Gastroesophageal sphincter (tissue), 4 donors: ENCODE data around the gene ZBED3. TPM values are rescaled to one million over a fixed set of nuclear protein-coding genes. Genes with fewer than 3 reads are reported as not detected.
A peak's percentile ranks its signal among the peaks of the same experiment; 100 is the strongest.
"Not testable (repeated sequence)": the region's sequence is repeated elsewhere in the genome, so short reads cannot be mapped to it uniquely, and the experiment has no call there.

Experiments used
- ATAC-seq: fragments of 150-250 bp; one replicate; pipeline ENCODE4 v1.9.1; 2016; ENCODE audit warnings: mild to moderate bottlenecking, moderate library complexity
- H3K27ac ChIP-seq, 4 donors: fragments of 200-600 bp; sonication (generic) in 3 of 4; 1 replicate in 3 of 4; 2 replicates in 1 of 4; pipeline ENCODE4 v1.5.1; 2016 to 2019
- H3K27me3 ChIP-seq: fragments of 200-600 bp; sonication (generic); one replicate; pipeline ENCODE4 v1.5.1; 2019
- H3K36me3 ChIP-seq, 2 donors: fragments of 200-600 bp; sonication (generic); one replicate each; pipeline ENCODE4 v1.5.1; 2019; ENCODE audit warnings: control low read depth in 1 of 2
- H3K4me1 ChIP-seq, 3 donors: fragments of 200-600 bp; sonication (generic); 1 replicate in 2 of 3; 2 replicates in 1 of 3; pipeline ENCODE4 v1.5.1; 2016 to 2019; ENCODE audit warnings: control low read depth in 2 of 3
- H3K4me3 ChIP-seq, 2 donors: fragments of 200-600 bp; sonication (generic); one replicate each; pipeline ENCODE4 v1.5.1; 2019; ENCODE audit warnings: mild to moderate bottlenecking in 1 of 2, moderate library complexity in 1 of 2
- H3K9me3 ChIP-seq, 3 donors: fragments of 200-600 bp; sonication (generic); one replicate each; pipeline ENCODE4 v1.5.1; 2017 to 2019; ENCODE audit warnings: control low read depth in 2 of 3
- CTCF ChIP-seq, 4 experiments: fragments of 200-600 bp in 2 of 4; fragments of 450-650 bp in 2 of 4; sonication (generic) in 1 of 4; IDR thresholded peaks; one replicate each; pipeline ENCODE4 v1.5.1; 2017 to 2019; ENCODE audit warnings: antibody characterized with exemption in 4 of 4, mild to moderate bottlenecking in 2 of 4, moderate library complexity in 2 of 4
- EP300 ChIP-seq: sonication (generic); formaldehyde crosslinking; IDR thresholded peaks from one replicate; pipeline ENCODE4 v1.6.1; 2017; ENCODE audit warnings: antibody characterized with exemption, mild to moderate bottlenecking
- POLR2A ChIP-seq, 2 donors: fragments of 450-650 bp; IDR thresholded peaks; one replicate each; pipeline ENCODE4 v1.6.1; 2017; ENCODE audit warnings: antibody characterized with exemption in 2 of 2, mild to moderate bottlenecking in 2 of 2, moderate library complexity in 1 of 2
- POLR2AphosphoS5 ChIP-seq: sonication (generic); formaldehyde crosslinking; IDR thresholded peaks from one replicate; pipeline ENCODE4 v1.6.1; 2017; ENCODE audit warnings: antibody characterized with exemption
- WGBS, 2 donors: methylation state at CpG; one replicate each; pipeline ENCODE4 v1.1.5; 2018; ENCODE audit warnings: low coverage in 1 of 2; 5-methylcytosine and 5-hydroxymethylcytosine counted together
- total RNA-seq, 4 donors: library from RNA; depleted of rRNA; stranded (reverse); fragments of >200 nt; gene quantifications; one replicate each; pipeline ENCODE4 v1.1.0, GENCODE V29; 2016

Gene ZBED3
- total RNA-seq, 4 donors from 2014 or later = 3.2 to 16.2 (median 9.2) TPM

GRCh38 chr5:77087484-77088261 is 588 bp upstream of the ZBED3 start:
- 0 to 11% methylated on average over 3 to 5 of the region's 16 CpGs for WGBS, 2 donors
- TF ChIP-seq CTCF (IDR thresholded peaks at IDR 0.05) (no peak), EP300 (no peak), POLR2A (IDR thresholded peaks at IDR 0.05) (no peak), POLR2AphosphoS5 (no peak)
- peaks cover 0 to 11% of the 10 kb centered on the region in 2 donors for H3K36me3 ChIP-seq

GRCh38 chr5:77086368-77086688 is 757 bp downstream of the ZBED3 start:
- WGBS, 2 donors = 0% methylated on average over 5 to 6 of the region's 6 CpGs
- Histone ChIP-seq H3K27me3 (no peaks in the 10 kb centered on the region), H3K4me3 (peak overlapping the region; percentile 79 to 84), H3K4me1 (peaks cover 0 to 31% (median 8%) of the 10 kb centered on the region in 3 donors), H3K9me3 (no peaks in the 10 kb centered on the region), H3K36me3 (peaks cover 0 to 10% of the 10 kb centered on the region in 2 donors), H3K27ac (peak overlapping the region; percentile 84 to 95 (median 92))
- TF ChIP-seq EP300 = no peak
- no peak for TF ChIP-seq POLR2A (IDR thresholded peaks at IDR 0.05)
- no peak for TF ChIP-seq POLR2AphosphoS5
- TF ChIP-seq CTCF (IDR thresholded peaks at IDR 0.05) = no peak
- no peak for ATAC-seq

More at GRCh38 chr5:77087484-77088261, 588 bp upstream of the ZBED3 start:
- H3K9me3 ChIP-seq = no peaks in the 10 kb centered on the region
- H3K4me1 ChIP-seq = peaks cover 0 to 31% (median 8%) of the 10 kb centered on the region in 3 donors
- H3K4me3 ChIP-seq = peak overlapping the region; percentile 79 to 84
- peak overlapping the region; percentile 84 to 95 (median 92) for H3K27ac ChIP-seq
- ATAC-seq = peak; percentile 34
- no peaks in the 10 kb centered on the region for H3K27me3 ChIP-seq

GRCh38 chr5:77083088-77083487 is 4.0 kb downstream of the ZBED3 start:
- TF ChIP-seq EP300 (no peak), POLR2AphosphoS5 (no peak), CTCF (IDR thresholded peaks at IDR 0.05) (no peak), POLR2A (IDR thresholded peaks at IDR 0.05) (no peak)
- Histone ChIP-seq H3K27ac (no peak overlapping the region), H3K4me3 (no peak overlapping the region), H3K4me1 (peaks cover 0 to 29% (median 7%) of the 10 kb centered on the region in 3 donors), H3K9me3 (no peaks in the 10 kb centered on the region), H3K36me3 (peaks cover 0 to 10% of the 10 kb centered on the region in 2 donors), H3K27me3 (no peaks in the 10 kb centered on the region)
- no peak for ATAC-seq
- WGBS, 2 donors = 87 to 90% methylated on average over 3 to 5 of the region's 6 CpGs

- WGBS, 2 donors = 0 to 38% methylated on average over 1 of the region's 1 CpG
- Histone ChIP-seq H3K9me3 (no peaks in the 10 kb centered on the region), H3K27me3 (no peaks in the 10 kb centered on the region), H3K27ac (no peak overlapping the region), H3K4me1 (peaks cover 0 to 28% (median 0%) of the 10 kb centered on the region in 3 donors), H3K4me3 (no peak overlapping the region), H3K36me3 (peaks cover 0 to 10% of the 10 kb centered on the region in 2 donors)
- no peak for ATAC-seq
- TF ChIP-seq EP300 = no peak
- no peak for TF ChIP-seq POLR2AphosphoS5
- TF ChIP-seq POLR2A (IDR thresholded peaks at IDR 0.05) = no peak
- TF ChIP-seq CTCF (IDR thresholded peaks at IDR 0.05) = no peak
Measured at GRCh38 chr5:77082280-77082679, 4.8 kb downstream of the ZBED3 start.

GRCh38 chr5:77080905-77081304 is 6.2 kb downstream of the ZBED3 start:
- Histone ChIP-seq H3K36me3 (peaks cover 0 to 10% of the 10 kb centered on the region in 2 donors), H3K4me1 (peaks cover 0 to 30% (median 4%) of the 10 kb centered on the region in 3 donors), H3K9me3 (no peaks in the 10 kb centered on the region), H3K4me3 (no peak overlapping the region), H3K27me3 (no peaks in the 10 kb centered on the region), H3K27ac (no peak overlapping the region)
- no peak for ATAC-seq
- WGBS, 2 donors = 73 to 84% methylated on average over 3 to 5 of the region's 5 CpGs
- TF ChIP-seq POLR2A (IDR thresholded peaks at IDR 0.05) (no peak), CTCF (IDR thresholded peaks at IDR 0.05) (no peak), POLR2AphosphoS5 (no peak), EP300 (no peak)

- Histone ChIP-seq H3K4me1 (peaks cover 0 to 26% (median 4%) of the 10 kb centered on the region in 3 donors), H3K36me3 (peaks cover 0 to 10% of the 10 kb centered on the region in 2 donors)
- WGBS, 2 donors = 96% methylated on average over 7 of the region's 11 CpGs; no CpG with 5 or more reads in 1 of the 2 donors
- not testable (repeated sequence) for H3K27ac ChIP-seq, H3K4me3 ChIP-seq, H3K9me3 ChIP-seq, H3K27me3 ChIP-seq, ATAC-seq
Measured at GRCh38 chr5:77080479-77080878, 6.6 kb downstream of the ZBED3 start.
